ENCODE measurements around the gene CENATAC. TPM values are rescaled to one million over a fixed set of nuclear protein-coding genes. Genes with fewer than 3 reads are reported as not detected.
"Not testable (repeated sequence)": the region's sequence is repeated elsewhere in the genome, so short reads cannot be mapped to it uniquely, and the experiment has no call there.

CENATAC gene
- polyA plus RNA-seq, 10 donors, result 7.1 to 28.2 (median 12.0) TPM

GRCh38 chr11:118991486-118992038 is 6.4 kb upstream of the CENATAC start:
- not testable (repeated sequence) for DNase-seq

GRCh38 chr11:118996926-118997626 is 862 bp upstream of the CENATAC start:
- DNase-seq, result peak; percentile 7 to 58 (median 30)

GRCh38 chr11:118998388-118998717 is 415 bp downstream of the CENATAC start:
- no peak for DNase-seq

- DNase-seq, result peak in 1 of 3 donors; percentile 9
Observed at GRCh38 chr11:118998822-118999221, 884 bp downstream of the CENATAC start.

GRCh38 chr11:119000906-119001305 is 3.0 kb downstream of the CENATAC start:
- DNase-seq, result peak in 1 of 3 donors; percentile 13

- DNase-seq, result no peak
Observed at GRCh38 chr11:119006656-119007055, 8.7 kb downstream of the CENATAC start.

GRCh38 chr11:119011476-119012053 is 13.6 kb downstream of the CENATAC start:
- DNase-seq, result no peak

GRCh38 chr11:119012629-119013170 is 14.8 kb downstream of the CENATAC start:
- no peak for DNase-seq

GRCh38 chr11:119014209-119014924 is 16.4 kb downstream of the CENATAC start:
- no peak for DNase-seq

GRCh38 chr11:119015054-119015611 is 17.2 kb downstream of the CENATAC start:
- DNase-seq, result no peak

- DNase-seq, result no peak
Observed at GRCh38 chr11:119016216-119017009, 18.5 kb downstream of the CENATAC start.

GRCh38 chr11:119017377-119017776 is 19.4 kb downstream of the CENATAC start:
- DNase-seq, result not testable (repeated sequence)

- DNase-seq, result peak; percentile 97 to 99 (median 98)
Observed at GRCh38 chr11:119018074-119018938, 20.4 kb downstream of the CENATAC start, which contains the start of the genes RPS25 and TRAPPC4. TSS of gene RPS25 (minus strand) at chr11:119018343. CDS start at chr11:119018284, 59 bp downstream. TSS of gene TRAPPC4 (plus strand) at chr11:119018766. CDS start at chr11:119018796, 30 bp downstream.

GRCh38 chr11:119019996-119020395 is 22.1 kb downstream of the CENATAC start:
- no peak for DNase-seq

GRCh38 chr11:119021631-119022030 is 23.7 kb downstream of the CENATAC start:
- DNase-seq, result no peak

- DNase-seq, result no peak
Observed at GRCh38 chr11:119023741-119024140, 25.8 kb downstream of the CENATAC start.

GRCh38 chr11:119024430-119025098 is 26.6 kb downstream of the CENATAC start:
- DNase-seq, result no peak

- DNase-seq, result no peak
Observed at GRCh38 chr11:119025099-119025473, 27.1 kb downstream of the CENATAC start.

- DNase-seq, result no peak
Observed at GRCh38 chr11:119025541-119025940, 27.6 kb downstream of the CENATAC start.
